Liver (tissue), 9 donors: ENCODE results near the gene TNS1. TPM values are rescaled to one million over a fixed set of nuclear protein-coding genes. Genes with fewer than 3 reads are reported as not detected.
"Not testable (repeated sequence)": the region's sequence is repeated elsewhere in the genome, so short reads cannot be mapped to it uniquely, and the experiment has no call there.

ENCODE experiments used
- DNase-seq: peaks from one replicate; pipeline ENCODE4 v3.0.0-alpha.2; 2017; ENCODE audit warnings: low spot score
- H3K27ac ChIP-seq, 2 donors: one replicate each; pipeline ENCODE4 v1.7.0; 2013; ENCODE audit warnings: inconsistent platforms in 2 of 2, low read length in 2 of 2, control low read depth in 1 of 2, low read depth in 1 of 2, mild to moderate bottlenecking in 1 of 2
- H3K27me3 ChIP-seq, 4 donors: one replicate each; pipeline versions ENCODE4 v1.6.1 to v1.7.0; 2013; ENCODE audit warnings: low read length in 3 of 4, inconsistent platforms in 1 of 4, mild to moderate bottlenecking in 1 of 4, moderate library complexity in 1 of 4; ENCODE audit not compliant: control insufficient read depth in 4 of 4, insufficient read depth in 4 of 4
- H3K36me3 ChIP-seq, 4 donors: one replicate each; pipeline versions ENCODE4 v1.6.1 to v1.7.0; 2013; ENCODE audit warnings: low read length in 3 of 4, mild to moderate bottlenecking in 3 of 4, low read depth in 1 of 4, moderate library complexity in 1 of 4; ENCODE audit not compliant: control insufficient read depth in 4 of 4, insufficient read depth in 3 of 4
- H3K4me1 ChIP-seq, 4 donors: one replicate each; pipeline versions ENCODE4 v1.6.1 to v1.7.0; 2013; ENCODE audit warnings: low read length in 3 of 4, mild to moderate bottlenecking in 3 of 4, moderate library complexity in 1 of 4; ENCODE audit not compliant: control insufficient read depth in 4 of 4, insufficient read depth in 4 of 4
- H3K4me3 ChIP-seq, 3 donors: one replicate each; pipeline versions ENCODE4 v1.6.1 to v1.7.0; 2013; ENCODE audit warnings: low read length in 3 of 3, control low read depth in 1 of 3, low read depth in 1 of 3, mild to moderate bottlenecking in 1 of 3
- H3K9ac ChIP-seq, 2 donors: one replicate each; pipeline ENCODE4 v1.7.0; 2013; ENCODE audit warnings: low read length in 2 of 2, mild to moderate bottlenecking in 2 of 2, moderate library complexity in 2 of 2, control low read depth in 1 of 2, low read depth in 1 of 2
- H3K9me3 ChIP-seq, 4 donors: one replicate each; pipeline versions ENCODE4 v1.6.1 to v1.7.0; 2013; ENCODE audit warnings: low read length in 3 of 4; ENCODE audit not compliant: control insufficient read depth in 4 of 4
- EGR1 ChIP-seq, 2 donors: IDR thresholded peaks; 2 replicates each; pipeline ENCODE4 v1.6.1; 2016 to 2018; ENCODE audit warnings: antibody characterized with exemption in 2 of 2, low read depth in 2 of 2
- FOXA1 ChIP-seq: IDR thresholded peaks from 2 replicates; pipeline ENCODE4 v1.6.1; 2016; ENCODE audit warnings: antibody characterized with exemption
- FOXA2 ChIP-seq: IDR thresholded peaks from 2 replicates; pipeline ENCODE4 v1.6.1; 2016; ENCODE audit warnings: antibody characterized with exemption
- GABPA ChIP-seq, 2 donors: IDR thresholded peaks in 1 of 2; conservative IDR thresholded peaks in 1 of 2; 2 replicates each; pipeline ENCODE4 v1.6.1; 2016; ENCODE audit warnings: antibody characterized with exemption in 2 of 2, mild to moderate bottlenecking in 1 of 2, moderate library complexity in 1 of 2
- HNF4A ChIP-seq, 2 donors: conservative IDR thresholded peaks; 2 replicates each; pipeline ENCODE4 v1.6.1; 2016; ENCODE audit warnings: antibody characterized with exemption in 2 of 2, mild to moderate bottlenecking in 2 of 2
- HNF4G ChIP-seq: IDR thresholded peaks from 2 replicates; pipeline ENCODE4 v1.6.1; 2016; ENCODE audit warnings: antibody characterized with exemption
- JUND ChIP-seq, 2 donors: IDR thresholded peaks; 2 replicates each; pipeline ENCODE4 v1.6.1; 2016; ENCODE audit warnings: antibody characterized with exemption in 2 of 2
- NR2F2 ChIP-seq: IDR thresholded peaks from 2 replicates; pipeline ENCODE4 v1.6.1; 2016; ENCODE audit warnings: antibody characterized with exemption
- RAD21 ChIP-seq, 2 donors: IDR thresholded peaks; 2 replicates each; pipeline ENCODE4 v1.6.1; 2016; ENCODE audit warnings: antibody characterized with exemption in 2 of 2, mild to moderate bottlenecking in 2 of 2
- SP1 ChIP-seq: IDR thresholded peaks from 2 replicates; pipeline ENCODE4 v1.6.1; 2018; ENCODE audit warnings: antibody characterized with exemption, mild to moderate bottlenecking
- YY1 ChIP-seq: IDR thresholded peaks from 2 replicates; pipeline ENCODE4 v1.6.1; 2016; ENCODE audit warnings: antibody characterized with exemption, mild to moderate bottlenecking
- ZBTB33 ChIP-seq: IDR thresholded peaks from 2 replicates; pipeline ENCODE4 v1.6.1; 2016; ENCODE audit warnings: antibody characterized with exemption
- WGBS: extraction: QIAGEN DNeasy Blood & Tissue Kit; methylation state at CpG from one replicate; pipeline ENCODE4 v1.1.7; 2013; 5-methylcytosine and 5-hydroxymethylcytosine counted together
- polyA plus RNA-seq, 2 donors: library from polyadenylated mRNA; stranded (reverse) in 1 of 2; unstranded in 1 of 2; fragments of 200-250 nt in 1 of 2; fragments of >200 nt in 1 of 2; fragmentation: Nextera tagmentation in 1 of 2; extraction: Ambion mirVana in 1 of 2; gene quantifications; one replicate each; pipeline versions ENCODE4 v1.2.1 to v1.2.3, GENCODE V29; 2013 to 2015
- total RNA-seq, 2 donors: library from RNA; depleted of rRNA; stranded (reverse); fragments of >200 nt; gene quantifications; one replicate each; pipeline ENCODE4 v1.2.3, GENCODE V29; 2014
- TF ChIP-seq, protein P1 (sequence below): IDR thresholded peaks from 2 replicates; pipeline ENCODE4 v1.6.1; 2016; ENCODE audit warnings: antibody characterized with exemption
- TF ChIP-seq, protein P2 (sequence below): fragments of 150-350 bp; IDR thresholded peaks from 2 replicates; pipeline ENCODE4 v1.5.1; 2017; ENCODE audit warnings: improper control_type of control experiment, low read depth, low read length; ENCODE audit not compliant: missing input control
- TF ChIP-seq, protein P3 (sequence below): IDR thresholded peaks from 2 replicates; pipeline ENCODE4 v1.6.1; 2016; ENCODE audit warnings: antibody characterized with exemption
- donor health status: healthy.
- donor health status: healthy.
- donor health status: healthy.
- donor health status: healthy.
- donor health status: healthy.

TNS1 gene
- total and polyA plus RNA-seq, 4 donors = 16.3 to 128 (median 57.3) TPM

- DNase-seq = peak; percentile 49
These were observed 31.9 kb upstream of the TNS1 start for GRCh38 chr2:218034497-218035213.

DNA sequence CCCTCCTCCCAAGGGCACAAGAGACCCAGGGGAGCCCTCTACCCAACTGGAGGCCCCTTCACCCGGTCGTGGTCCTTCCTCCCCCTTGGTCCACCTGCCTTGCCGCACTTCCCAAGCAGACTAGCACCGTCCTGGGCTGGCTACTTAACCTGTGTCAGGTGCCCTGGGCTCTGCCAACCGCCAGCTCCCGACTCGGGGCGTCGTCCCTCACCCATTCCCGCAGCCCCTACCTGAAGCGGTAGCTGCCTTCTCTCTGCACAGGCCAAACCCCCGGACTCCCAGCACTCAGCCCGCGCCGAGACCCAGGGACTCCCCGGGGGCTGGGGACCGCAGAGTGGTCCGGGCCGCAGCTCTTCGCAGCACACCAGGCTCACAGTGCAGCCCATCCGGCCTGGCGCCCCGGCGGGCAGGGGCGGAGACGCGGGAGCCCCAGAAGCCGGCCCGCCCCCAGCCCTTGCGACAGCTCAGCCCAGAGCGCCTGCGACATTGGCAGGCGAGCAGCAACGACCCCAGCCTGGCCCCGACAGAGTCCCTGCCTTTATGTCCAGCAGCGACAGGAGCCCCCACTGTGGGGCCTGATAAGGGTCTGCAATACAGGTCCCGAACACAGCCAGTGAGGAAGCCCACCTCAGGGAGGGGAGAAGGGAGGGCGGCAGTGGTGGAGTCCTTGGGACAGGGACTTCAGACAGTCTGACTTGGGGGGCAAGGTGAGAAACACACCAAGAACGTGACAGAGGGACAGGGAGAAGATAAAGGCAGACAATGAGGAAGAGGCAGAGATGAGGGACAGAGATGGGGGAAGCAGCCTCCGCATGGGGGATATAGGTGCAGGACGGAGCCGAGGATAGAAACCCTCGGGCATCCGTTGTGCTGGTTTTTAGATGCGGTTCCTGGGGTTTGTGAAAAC is 31.0 kb upstream of the TNS1 start:
- Histone ChIP-seq H3K9ac (no peak overlapping the region), H3K27me3 (no peaks in the 10 kb centered on the region), H3K36me3 (no peaks in the 10 kb centered on the region), H3K27ac (no peak overlapping the region), H3K4me3 (no peak overlapping the region), H3K4me1 (peaks cover 0 to 11% (median 2%) of the 10 kb centered on the region in 4 donors), H3K9me3 (no peaks in the 10 kb centered on the region)
- 26% methylated on average over 45 of the region's 45 CpGs for WGBS
- DNase-seq = no peak
- TF ChIP-seq HNF4G = no peak
- TF ChIP-seq SP1 = no peak
- TF ChIP-seq FOXA1 = no peak
- TF ChIP-seq, protein P1, sequence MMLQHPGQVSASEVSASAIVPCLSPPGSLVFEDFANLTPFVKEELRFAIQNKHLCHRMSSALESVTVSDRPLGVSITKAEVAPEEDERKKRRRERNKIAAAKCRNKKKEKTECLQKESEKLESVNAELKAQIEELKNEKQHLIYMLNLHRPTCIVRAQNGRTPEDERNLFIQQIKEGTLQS = no peak
- TF ChIP-seq HNF4A (conservative IDR thresholded peaks at IDR 0.05) = no peak
- TF ChIP-seq NR2F2 = no peak
- no peak for TF ChIP-seq FOXA2
- TF ChIP-seq, protein P2, sequence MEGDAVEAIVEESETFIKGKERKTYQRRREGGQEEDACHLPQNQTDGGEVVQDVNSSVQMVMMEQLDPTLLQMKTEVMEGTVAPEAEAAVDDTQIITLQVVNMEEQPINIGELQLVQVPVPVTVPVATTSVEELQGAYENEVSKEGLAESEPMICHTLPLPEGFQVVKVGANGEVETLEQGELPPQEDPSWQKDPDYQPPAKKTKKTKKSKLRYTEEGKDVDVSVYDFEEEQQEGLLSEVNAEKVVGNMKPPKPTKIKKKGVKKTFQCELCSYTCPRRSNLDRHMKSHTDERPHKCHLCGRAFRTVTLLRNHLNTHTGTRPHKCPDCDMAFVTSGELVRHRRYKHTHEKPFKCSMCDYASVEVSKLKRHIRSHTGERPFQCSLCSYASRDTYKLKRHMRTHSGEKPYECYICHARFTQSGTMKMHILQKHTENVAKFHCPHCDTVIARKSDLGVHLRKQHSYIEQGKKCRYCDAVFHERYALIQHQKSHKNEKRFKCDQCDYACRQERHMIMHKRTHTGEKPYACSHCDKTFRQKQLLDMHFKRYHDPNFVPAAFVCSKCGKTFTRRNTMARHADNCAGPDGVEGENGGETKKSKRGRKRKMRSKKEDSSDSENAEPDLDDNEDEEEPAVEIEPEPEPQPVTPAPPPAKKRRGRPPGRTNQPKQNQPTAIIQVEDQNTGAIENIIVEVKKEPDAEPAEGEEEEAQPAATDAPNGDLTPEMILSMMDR = no peak
- no peak for TF ChIP-seq GABPA (IDR thresholded peaks at IDR 0.05 in 1 of 2, conservative IDR thresholded peaks at IDR 0.05 in 1 of 2)
- no peak for TF ChIP-seq EGR1 (IDR thresholded peaks at IDR 0.05; ENCODE audit: low read depth in 2 of 2)
- TF ChIP-seq, protein P3, sequence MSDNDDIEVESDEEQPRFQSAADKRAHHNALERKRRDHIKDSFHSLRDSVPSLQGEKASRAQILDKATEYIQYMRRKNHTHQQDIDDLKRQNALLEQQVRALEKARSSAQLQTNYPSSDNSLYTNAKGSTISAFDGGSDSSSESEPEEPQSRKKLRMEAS = no peak
- no peak for TF ChIP-seq YY1
- TF ChIP-seq ZBTB33 = no peak
- no peak for TF ChIP-seq JUND (IDR thresholded peaks at IDR 0.05)

More at GRCh38 chr2:218034497-218035213, 31.9 kb upstream of the TNS1 start:
- TF ChIP-seq, protein P2 = peak; percentile 56
- peak; percentile 75 to 83 for TF ChIP-seq RAD21 (IDR thresholded peaks at IDR 0.05)
- Histone ChIP-seq H3K4me1 (peaks cover 0 to 11% (median 2%) of the 10 kb centered on the region in 4 donors), H3K4me3 (peak overlapping the region in 1 of 3 donors; percentile 27)
- not testable (repeated sequence) for H3K27ac ChIP-seq, H3K27me3 ChIP-seq, H3K36me3 ChIP-seq, H3K9me3 ChIP-seq, H3K9ac ChIP-seq
- WGBS = 15% methylated on average over 24 of the region's 24 CpGs
